SJCRH30 (cell line): ENCODE results near the gene PAX5. TPM values are rescaled to one million over a fixed set of nuclear protein-coding genes. Genes with fewer than 3 reads are reported as not detected.

ENCODE experiments used
- DNase-seq, 2 experiments: peaks; one replicate each; pipeline ENCODE4 v3.0.0-alpha.2; 2015 to 2020
- H3K27ac ChIP-seq: fragments of 250-450 bp; sonication (Bioruptor Pico); 2 replicates; pipeline ENCODE4 v1.5.1; 2020; ENCODE audit warnings: mild to moderate bottlenecking, moderate library complexity
- H3K27me3 ChIP-seq: fragments of 250-450 bp; sonication (Bioruptor Pico); 2 replicates; pipeline ENCODE4 v1.5.1; 2020; ENCODE audit warnings: mild to moderate bottlenecking, moderate library complexity
- H3K36me3 ChIP-seq: fragments of 250-450 bp; sonication (Bioruptor Pico); 2 replicates; pipeline ENCODE4 v1.5.1; 2020; ENCODE audit warnings: mild to moderate bottlenecking, moderate library complexity
- H3K4me1 ChIP-seq: fragments of 250-450 bp; sonication (Bioruptor Pico); 2 replicates; pipeline ENCODE4 v1.5.1; 2020; ENCODE audit warnings: mild to moderate bottlenecking, moderate library complexity
- H3K4me3 ChIP-seq: fragments of 250-450 bp; sonication (Bioruptor Pico); 2 replicates; pipeline ENCODE4 v1.5.1; 2020; ENCODE audit warnings: mild to moderate bottlenecking, moderate library complexity
- H3K9me3 ChIP-seq: fragments of 250-450 bp; sonication (Bioruptor Pico); replicated peaks from 2 replicates; pipeline ENCODE4 v1.5.1; 2020; ENCODE audit warnings: mild to moderate bottlenecking, moderate library complexity
- total RNA-seq: library from RNA; depleted of rRNA; stranded (reverse); fragments of >200 nt; shearing (Covaris generic); gene quantifications from 2 replicates; pipeline ENCODE4 v1.2.3, GENCODE V29; 2014

PAX5 gene
- total RNA-seq, 1 experiment from 2014 or later, result 3.4 TPM

DNA sequence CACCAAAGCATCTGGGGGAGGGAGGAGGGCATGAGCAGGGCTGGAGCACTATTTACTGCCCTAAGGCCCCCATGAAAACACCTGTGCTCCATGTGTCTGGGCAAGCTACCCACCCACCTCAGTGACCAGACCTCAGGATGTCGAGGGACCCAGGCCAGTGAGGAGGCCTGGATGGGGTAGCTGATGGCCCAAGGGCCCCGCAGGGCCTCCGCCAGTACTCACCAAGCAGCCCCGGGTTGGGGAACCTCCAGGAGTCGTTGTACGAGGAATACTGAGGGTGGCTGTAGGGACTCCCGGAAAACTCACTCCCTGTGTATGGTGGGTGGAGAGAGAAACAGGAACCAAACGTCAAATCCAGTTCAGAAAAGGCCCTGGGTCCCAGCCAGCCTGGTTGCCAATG is 187.4 kb downstream of the PAX5 start:
- no peaks in the 10 kb centered on the region for H3K27me3 ChIP-seq
- H3K36me3 ChIP-seq, result no peaks in the 10 kb centered on the region
- no peak for DNase-seq
- H3K4me1 ChIP-seq, result peaks cover 16% of the 10 kb centered on the region
- no peak overlapping the region for H3K4me3 ChIP-seq
- H3K9me3 ChIP-seq, result no peaks in the 10 kb centered on the region
- no peak overlapping the region for H3K27ac ChIP-seq

DNA sequence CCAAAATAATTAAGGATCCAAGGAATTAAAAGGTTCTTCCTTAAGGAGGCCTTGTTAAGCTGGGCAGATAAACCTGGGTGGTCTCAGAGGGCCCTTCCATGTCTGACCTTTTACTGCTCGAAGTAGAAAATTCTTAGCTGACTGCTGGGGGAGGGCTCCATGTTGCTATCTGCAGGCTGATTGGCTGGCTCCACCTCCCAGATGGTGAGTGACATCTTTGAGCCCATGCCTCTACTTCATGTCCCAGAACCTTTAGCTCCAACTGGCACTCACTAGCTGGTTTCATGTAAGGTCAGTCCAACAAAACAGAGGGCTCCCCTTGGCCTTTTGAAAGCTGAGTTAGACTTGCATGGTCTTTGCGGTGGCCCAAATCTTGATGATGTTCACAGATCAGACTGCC is 188.2 kb downstream of the PAX5 start:
- H3K27ac ChIP-seq, result no peak overlapping the region
- no peak for DNase-seq
- H3K9me3 ChIP-seq, result no peaks in the 10 kb centered on the region
- H3K4me1 ChIP-seq, result peaks cover 24% of the 10 kb centered on the region
- H3K27me3 ChIP-seq, result no peaks in the 10 kb centered on the region
- no peaks in the 10 kb centered on the region for H3K36me3 ChIP-seq
- no peak overlapping the region for H3K4me3 ChIP-seq

DNA sequence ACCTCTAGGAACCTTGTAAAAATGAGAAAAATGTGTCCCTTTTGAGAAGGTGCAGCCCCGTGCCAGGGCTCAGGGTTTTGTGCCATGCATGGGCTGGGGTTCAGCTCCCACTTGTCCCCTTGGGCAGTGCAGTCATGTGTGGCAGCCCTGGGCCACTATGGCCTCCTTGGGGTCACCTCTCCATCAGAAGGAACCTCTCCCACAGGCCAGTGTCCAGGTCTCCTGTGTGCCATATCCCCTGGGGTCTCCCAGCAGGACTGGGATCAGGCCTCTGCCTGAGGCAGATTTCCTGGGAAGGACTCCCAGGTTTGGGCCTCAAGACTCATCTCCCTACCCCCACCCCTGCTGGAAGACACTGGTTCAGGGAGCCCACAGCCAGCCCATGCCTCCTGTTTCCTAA is 189.1 kb downstream of the PAX5 start:
- peaks cover 27% of the 10 kb centered on the region for H3K4me1 ChIP-seq
- no peaks in the 10 kb centered on the region for H3K36me3 ChIP-seq
- H3K9me3 ChIP-seq, result no peaks in the 10 kb centered on the region
- DNase-seq, result no peak
- no peak overlapping the region for H3K4me3 ChIP-seq
- H3K27ac ChIP-seq, result no peak overlapping the region
- no peaks in the 10 kb centered on the region for H3K27me3 ChIP-seq

DNA sequence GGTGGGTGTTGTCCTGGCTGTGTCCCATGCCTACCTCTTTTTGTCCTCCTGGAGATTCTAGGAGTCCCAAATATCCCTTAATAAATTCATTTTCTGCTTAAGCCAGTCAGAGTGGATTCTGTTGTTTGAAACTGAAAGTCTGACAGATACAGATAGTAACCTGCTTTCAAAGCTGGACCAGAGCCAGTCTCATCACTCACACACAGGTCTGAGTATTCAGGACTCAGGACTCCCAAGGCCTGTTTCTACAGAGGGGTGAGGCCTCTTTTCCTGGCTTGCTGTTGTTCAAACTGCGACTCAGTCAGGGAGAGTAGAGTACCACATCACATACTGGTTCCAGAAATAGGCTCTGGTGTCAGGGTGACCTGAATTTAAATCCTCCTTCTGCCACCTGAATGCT is 190.1 kb downstream of the PAX5 start:
- Histone ChIP-seq H3K4me3 (no peak overlapping the region), H3K9me3 (no peaks in the 10 kb centered on the region), H3K27ac (no peak overlapping the region), H3K27me3 (no peaks in the 10 kb centered on the region), H3K4me1 (peaks cover 27% of the 10 kb centered on the region), H3K36me3 (no peaks in the 10 kb centered on the region)
- DNase-seq, result no peak

GRCh38 chr9:36842560-36843530 is 191.2 kb downstream of the PAX5 start:
- Histone ChIP-seq H3K4me3 (no peak overlapping the region), H3K36me3 (no peaks in the 10 kb centered on the region), H3K27ac (no peak overlapping the region), H3K9me3 (no peaks in the 10 kb centered on the region), H3K27me3 (no peaks in the 10 kb centered on the region), H3K4me1 (peaks cover 27% of the 10 kb centered on the region)
- DNase-seq, result peak; percentile 74 to 80

DNA sequence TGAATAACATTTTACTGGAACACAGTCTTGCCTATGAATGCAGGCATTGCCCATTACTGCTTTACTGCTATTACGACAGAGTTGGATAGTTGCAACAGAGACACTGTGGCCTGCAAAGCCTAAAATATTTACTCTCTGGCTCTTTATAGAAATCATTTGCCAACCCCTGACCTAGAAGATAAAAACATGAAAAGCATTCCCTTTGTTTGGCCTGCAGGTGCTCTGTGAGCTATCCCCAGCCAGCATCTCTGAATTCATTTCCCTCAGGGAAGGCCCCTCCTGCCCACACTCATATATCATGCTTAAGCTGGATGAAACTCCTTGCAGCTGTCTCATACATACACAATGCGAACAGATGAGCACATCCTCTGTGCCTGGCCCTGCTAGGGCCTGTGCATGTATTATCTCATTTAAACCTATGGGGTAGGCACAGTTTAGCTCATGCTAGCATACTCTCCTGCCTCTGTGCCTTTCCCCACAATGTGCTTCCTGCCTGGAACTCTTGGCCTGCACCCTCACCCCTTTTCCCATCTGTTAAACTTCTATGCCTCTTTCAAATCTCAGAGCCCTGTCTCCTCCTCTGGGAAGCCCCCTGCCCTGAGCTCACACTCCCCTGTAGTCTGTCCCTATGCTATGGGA is 193.1 kb downstream of the PAX5 start:
- no peak overlapping the region for H3K4me3 ChIP-seq
- DNase-seq, result peak; percentile 54 to 65
- H3K27me3 ChIP-seq, result no peaks in the 10 kb centered on the region
- no peaks in the 10 kb centered on the region for H3K36me3 ChIP-seq
- H3K4me1 ChIP-seq, result peaks cover 27% of the 10 kb centered on the region
- H3K9me3 ChIP-seq, result no peaks in the 10 kb centered on the region
- H3K27ac ChIP-seq, result no peak overlapping the region

GRCh38 chr9:36839131-36839885 is 194.8 kb downstream of the PAX5 start:
- no peak overlapping the region for H3K4me3 ChIP-seq
- DNase-seq, result no peak
- no peak overlapping the region for H3K27ac ChIP-seq
- H3K27me3 ChIP-seq, result no peaks in the 10 kb centered on the region
- H3K4me1 ChIP-seq, result peaks cover 27% of the 10 kb centered on the region
- no peaks in the 10 kb centered on the region for H3K9me3 ChIP-seq
- no peaks in the 10 kb centered on the region for H3K36me3 ChIP-seq

- H3K36me3 ChIP-seq, result no peaks in the 10 kb centered on the region
- no peak for DNase-seq
- peaks cover 22% of the 10 kb centered on the region for H3K4me1 ChIP-seq
Measured at GRCh38 chr9:36837431-36838405, 196.3 kb downstream of the PAX5 start.

GRCh38 chr9:36836486-36836885 is 197.6 kb downstream of the PAX5 start:
- H3K27me3 ChIP-seq, result no peaks in the 10 kb centered on the region
- no peak for DNase-seq

More at GRCh38 chr9:36837431-36838405, 196.3 kb downstream of the PAX5 start:
- Histone ChIP-seq H3K27me3 (no peaks in the 10 kb centered on the region), H3K27ac (no peak overlapping the region), H3K4me3 (no peak overlapping the region), H3K9me3 (no peaks in the 10 kb centered on the region)

GRCh38 chr9:36835271-36835996 is 198.6 kb downstream of the PAX5 start:
- no peak for DNase-seq
- Histone ChIP-seq H3K9me3 (no peaks in the 10 kb centered on the region), H3K36me3 (no peaks in the 10 kb centered on the region), H3K4me3 (no peak overlapping the region), H3K27ac (no peak overlapping the region), H3K4me1 (no peaks in the 10 kb centered on the region), H3K27me3 (no peaks in the 10 kb centered on the region)

More at GRCh38 chr9:36836486-36836885, 197.6 kb downstream of the PAX5 start:
- H3K4me3 ChIP-seq, result no peak overlapping the region
- no peaks in the 10 kb centered on the region for H3K9me3 ChIP-seq
- H3K36me3 ChIP-seq, result no peaks in the 10 kb centered on the region
- H3K27ac ChIP-seq, result no peak overlapping the region
- H3K4me1 ChIP-seq, result peaks cover 10% of the 10 kb centered on the region

GRCh38 chr9:36834736-36835135 is 199.3 kb downstream of the PAX5 start:
- no peaks in the 10 kb centered on the region for H3K4me1 ChIP-seq
- no peak overlapping the region for H3K4me3 ChIP-seq
- H3K27ac ChIP-seq, result no peak overlapping the region
- H3K27me3 ChIP-seq, result no peaks in the 10 kb centered on the region
- no peak for DNase-seq
- H3K9me3 ChIP-seq, result no peaks in the 10 kb centered on the region
- H3K36me3 ChIP-seq, result no peaks in the 10 kb centered on the region

DNA sequence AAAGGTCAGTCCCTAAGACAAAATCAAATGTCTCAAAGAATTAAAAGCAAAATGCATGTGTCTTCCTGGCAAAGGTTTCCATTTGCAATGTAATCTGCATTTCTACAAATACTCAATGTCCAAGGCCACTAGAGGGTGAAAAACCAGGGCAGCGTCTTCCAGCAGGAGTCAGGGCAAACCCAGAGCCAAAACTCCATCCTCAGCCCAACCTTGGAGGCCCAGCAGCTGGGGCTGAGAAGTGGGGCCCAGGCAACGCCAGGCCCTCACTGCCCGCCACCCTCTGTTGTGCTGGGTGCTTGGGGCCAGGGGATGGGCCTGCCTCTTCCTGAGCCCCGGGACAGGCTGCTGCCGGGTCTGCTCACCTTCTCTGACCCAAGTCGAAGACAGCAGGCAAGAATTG is 200.1 kb downstream of the PAX5 start:
- H3K4me3 ChIP-seq, result no peak overlapping the region
- DNase-seq, result no peak

DNA sequence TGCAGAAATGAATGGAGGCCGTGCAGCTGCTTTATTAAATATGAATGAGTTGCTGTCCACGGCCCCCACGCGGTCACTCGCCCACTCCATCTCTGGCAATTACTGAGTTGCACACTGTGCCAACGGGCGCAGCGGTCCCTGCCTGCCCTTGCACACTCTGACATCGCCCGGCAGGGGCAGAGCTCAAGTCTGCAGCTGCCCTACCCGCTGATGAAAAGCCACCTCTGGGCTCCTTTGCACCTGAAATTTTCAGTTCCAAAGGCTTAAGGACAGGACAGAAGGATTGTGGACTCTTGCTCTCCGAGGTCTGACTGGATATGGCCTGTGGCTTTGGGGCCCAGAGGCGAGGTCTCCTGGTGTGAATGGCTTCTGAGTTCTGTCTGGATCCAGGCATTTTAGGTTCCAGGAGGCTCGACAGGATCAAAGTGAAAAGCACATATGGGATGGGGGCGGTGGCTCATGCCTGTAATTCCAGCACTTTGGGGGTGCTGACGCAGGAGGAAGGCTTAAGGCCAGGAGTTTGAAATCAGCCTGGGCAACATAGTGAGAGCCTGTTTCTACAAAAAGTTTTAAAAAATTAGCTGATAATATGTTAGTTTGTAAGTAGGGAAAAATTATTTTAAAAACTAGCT is 201.8 kb downstream of the PAX5 start:
- DNase-seq, result no peak
- Histone ChIP-seq H3K36me3 (no peaks in the 10 kb centered on the region), H3K27me3 (no peaks in the 10 kb centered on the region), H3K27ac (no peak overlapping the region), H3K4me1 (no peaks in the 10 kb centered on the region), H3K4me3 (no peak overlapping the region), H3K9me3 (no peaks in the 10 kb centered on the region)

More for the DNA sequence above, 200.1 kb downstream of the PAX5 start:
- H3K9me3 ChIP-seq, result no peaks in the 10 kb centered on the region
- no peaks in the 10 kb centered on the region for H3K27me3 ChIP-seq
- no peaks in the 10 kb centered on the region for H3K36me3 ChIP-seq
- H3K27ac ChIP-seq, result no peak overlapping the region
- H3K4me1 ChIP-seq, result no peaks in the 10 kb centered on the region
